Suppressor macrophage (primary cell): ENCODE results near the gene PSMD4.

ENCODE experiments used
- DNase-seq, 4 experiments: peaks; one replicate each; pipeline ENCODE4 v3.0.0-alpha.2; 2020 to 2022

The PSMD4 gene

GRCh38 chr1:151273924-151274466 is 19.5 kb downstream of the PSMD4 start:
- no peak for DNase-seq

DNA sequence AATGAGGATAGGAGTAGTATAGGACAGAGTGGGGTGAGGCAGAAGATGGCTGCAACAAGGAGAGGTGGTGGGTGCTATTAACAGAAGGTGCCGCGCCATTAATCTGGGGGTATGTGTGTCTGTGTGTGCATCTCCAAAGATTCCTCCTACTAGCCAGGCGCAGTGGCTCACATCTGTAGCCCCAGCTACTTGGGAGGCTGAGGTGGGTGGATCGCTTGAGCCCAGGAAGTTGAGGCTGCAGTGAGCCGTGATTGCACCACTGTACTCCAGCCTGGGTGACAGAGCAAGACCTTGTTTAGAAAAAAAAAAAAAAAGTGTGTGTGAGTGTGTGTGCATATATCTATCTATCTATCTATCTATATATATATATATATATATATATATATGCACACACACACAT is 20.8 kb downstream of the PSMD4 start:
- peak; percentile 23 to 63 (median 50) for DNase-seq

GRCh38 chr1:151277249-151277648 is 22.7 kb downstream of the PSMD4 start:
- peak; percentile 67 to 94 (median 79) for DNase-seq

DNA sequence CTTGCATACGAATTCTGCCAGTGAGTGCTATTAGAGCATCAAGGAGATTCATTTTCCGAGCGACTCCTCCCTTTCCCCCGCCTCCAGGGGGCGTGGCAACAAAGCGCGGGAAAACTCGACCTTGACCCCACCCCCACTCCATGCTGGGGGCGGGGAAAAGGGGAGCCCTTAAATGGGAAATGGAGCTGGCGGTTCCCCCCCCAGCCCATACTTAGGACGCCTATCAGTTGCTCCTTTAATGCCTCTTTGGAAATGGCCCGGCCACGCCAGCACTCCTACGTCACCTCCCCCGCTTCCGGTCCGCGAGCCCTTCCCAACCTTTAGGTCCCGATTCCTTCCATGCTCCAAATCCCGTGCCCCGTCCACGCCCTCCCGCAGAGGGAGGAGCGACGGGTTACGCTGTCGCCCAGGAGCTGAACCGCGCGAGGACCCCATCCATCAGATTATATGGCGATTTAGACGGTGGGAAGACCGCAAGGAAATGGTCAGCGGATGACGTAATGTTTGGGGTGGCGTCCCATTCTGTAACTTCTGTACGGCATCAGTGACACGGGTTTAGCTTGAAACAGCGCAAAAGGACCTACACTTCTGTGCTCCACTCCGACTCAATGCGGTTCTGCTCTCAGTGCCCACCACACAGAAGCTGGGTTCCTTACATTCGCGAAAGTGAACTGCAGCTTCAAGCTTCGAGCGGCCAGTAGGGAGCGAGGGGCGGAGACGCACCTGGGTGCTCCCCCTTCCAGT is 26.9 kb downstream of the PSMD4 start:
- peak; percentile 99 for DNase-seq

- DNase-seq = peak; percentile 100
Observed at GRCh38 chr1:151281969-151282882, 27.7 kb downstream of the PSMD4 start, which contains the start of gene ZNF687. TSS of gene ZNF687 (plus strand) at chr1:151282299. CDS start at chr1:151286292, 3,993 bp downstream.

- DNase-seq = peak; percentile 66 to 85 (median 80)
Observed at GRCh38 chr1:151282883-151283725, 28.6 kb downstream of the PSMD4 start.

DNA sequence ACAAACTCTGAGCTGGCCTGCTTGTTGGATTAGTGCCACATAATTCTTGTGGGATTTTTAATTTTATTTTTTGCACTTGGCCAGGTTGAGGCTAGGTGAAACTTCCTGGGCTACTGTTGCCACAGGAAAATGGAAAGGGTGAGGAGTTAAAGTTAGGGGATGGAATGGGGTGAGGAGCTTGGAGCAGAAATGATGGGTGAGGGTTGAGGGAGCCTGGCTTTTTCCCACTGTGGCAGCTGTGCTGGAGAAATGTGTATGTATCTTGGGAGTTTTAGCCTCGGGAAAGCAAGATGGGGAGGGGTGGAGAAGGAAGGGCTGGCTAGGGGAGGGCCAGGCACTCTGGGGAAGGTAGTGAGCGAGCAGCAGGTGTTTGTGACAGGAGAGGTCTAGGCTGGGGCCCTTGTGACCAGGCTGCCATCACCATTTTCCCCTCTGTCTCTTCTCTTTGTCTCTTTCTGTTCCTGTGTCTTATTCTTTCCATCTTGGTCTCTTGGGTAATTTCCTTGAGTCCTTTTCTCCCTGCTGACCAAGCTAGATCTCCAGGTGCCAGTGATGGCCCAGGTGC is 29.6 kb downstream of the PSMD4 start:
- no peak for DNase-seq

DNA sequence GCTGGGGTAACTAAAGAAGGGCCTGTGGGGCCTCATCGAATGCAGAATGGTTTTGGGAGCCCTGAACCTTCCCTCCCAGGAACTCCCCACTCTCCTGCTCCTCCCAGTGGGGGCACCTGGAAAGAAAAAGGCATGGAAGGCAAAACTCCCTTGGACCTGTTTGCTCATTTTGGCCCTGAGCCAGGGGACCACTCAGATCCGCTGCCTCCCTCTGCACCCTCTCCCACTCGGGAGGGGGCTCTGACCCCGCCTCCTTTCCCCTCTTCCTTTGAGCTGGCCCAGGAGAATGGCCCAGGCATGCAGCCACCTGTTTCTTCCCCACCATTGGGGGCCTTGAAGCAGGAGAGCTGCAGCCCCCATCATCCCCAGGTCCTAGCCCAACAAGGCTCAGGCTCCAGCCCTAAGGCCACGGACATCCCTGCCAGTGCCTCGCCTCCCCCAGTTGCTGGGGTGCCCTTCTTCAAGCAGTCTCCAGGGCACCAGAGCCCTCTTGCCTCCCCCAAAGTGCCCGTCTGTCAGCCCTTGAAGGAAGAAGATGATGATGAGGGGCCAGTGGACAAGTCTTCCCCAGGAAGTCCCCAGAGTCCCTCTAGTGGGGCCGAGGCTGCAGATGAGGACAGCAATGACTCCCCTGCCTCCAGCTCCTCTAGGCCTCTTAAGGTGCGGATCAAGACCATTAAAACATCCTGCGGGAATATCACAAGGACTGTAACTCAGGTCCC is 32.2 kb downstream of the PSMD4 start:
- DNase-seq = no peak

DNA sequence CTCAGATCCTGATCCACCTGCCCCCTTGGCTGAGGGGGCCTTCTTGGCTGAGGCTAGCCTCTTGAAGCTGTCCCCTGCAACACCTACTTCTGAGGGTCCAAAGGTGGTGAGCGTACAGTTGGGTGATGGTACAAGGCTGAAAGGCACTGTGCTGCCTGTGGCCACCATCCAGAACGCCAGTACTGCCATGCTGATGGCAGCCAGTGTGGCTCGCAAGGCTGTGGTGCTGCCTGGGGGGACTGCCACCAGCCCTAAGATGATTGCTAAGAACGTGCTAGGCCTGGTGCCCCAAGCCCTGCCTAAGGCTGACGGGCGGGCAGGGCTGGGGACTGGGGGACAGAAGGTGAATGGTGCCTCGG is 32.8 kb downstream of the PSMD4 start:
- no peak for DNase-seq

DNA sequence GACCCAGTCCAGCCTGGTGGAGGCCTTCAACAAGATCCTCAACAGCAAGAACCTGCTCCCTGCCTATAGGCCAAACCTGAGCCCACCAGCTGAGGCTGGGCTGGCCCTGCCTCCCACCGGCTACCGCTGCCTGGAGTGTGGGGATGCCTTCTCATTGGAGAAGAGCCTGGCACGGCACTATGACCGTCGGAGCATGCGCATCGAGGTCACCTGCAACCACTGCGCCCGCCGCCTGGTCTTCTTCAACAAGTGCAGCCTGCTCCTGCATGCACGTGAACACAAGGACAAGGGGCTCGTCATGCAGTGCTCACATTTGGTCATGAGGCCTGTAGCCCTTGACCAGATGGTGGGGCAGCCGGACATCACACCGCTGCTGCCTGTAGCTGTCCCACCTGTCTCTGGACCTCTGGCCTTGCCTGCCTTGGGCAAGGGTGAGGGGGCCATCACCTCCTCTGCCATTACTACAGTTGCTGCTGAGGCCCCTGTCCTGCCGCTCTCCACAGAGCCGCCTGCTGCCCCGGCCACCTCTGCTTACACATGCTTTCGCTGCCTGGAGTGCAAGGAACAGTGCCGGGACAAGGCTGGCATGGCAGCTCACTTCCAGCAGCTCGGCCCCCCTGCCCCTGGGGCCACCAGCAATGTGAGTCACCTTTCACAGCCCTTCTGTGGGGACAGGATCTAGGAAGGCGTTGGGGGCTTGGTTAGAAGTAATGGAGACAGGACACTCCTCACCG is 33.4 kb downstream of the PSMD4 start:
- DNase-seq = no peak

DNA sequence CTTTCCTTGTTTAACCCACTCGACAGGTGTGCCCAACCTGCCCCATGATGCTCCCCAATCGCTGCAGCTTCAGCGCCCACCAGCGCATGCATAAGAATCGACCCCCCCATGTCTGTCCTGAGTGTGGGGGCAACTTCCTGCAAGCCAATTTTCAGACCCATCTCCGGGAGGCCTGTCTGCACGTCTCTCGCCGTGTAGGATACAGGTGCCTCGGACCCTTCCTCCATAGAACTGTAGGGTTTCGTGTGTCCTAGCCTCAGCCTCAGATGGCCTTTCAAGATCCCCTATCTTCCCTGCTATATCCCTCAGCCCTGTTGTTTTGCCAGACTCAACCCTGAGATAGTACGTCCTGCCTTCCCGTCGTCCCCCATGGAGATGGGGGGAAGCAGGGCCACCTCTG is 34.0 kb downstream of the PSMD4 start:
- DNase-seq = no peak

GRCh38 chr1:151289080-151289935 is 34.8 kb downstream of the PSMD4 start:
- no peak for DNase-seq

GRCh38 chr1:151289991-151290708 is 35.6 kb downstream of the PSMD4 start:
- DNase-seq = no peak

DNA sequence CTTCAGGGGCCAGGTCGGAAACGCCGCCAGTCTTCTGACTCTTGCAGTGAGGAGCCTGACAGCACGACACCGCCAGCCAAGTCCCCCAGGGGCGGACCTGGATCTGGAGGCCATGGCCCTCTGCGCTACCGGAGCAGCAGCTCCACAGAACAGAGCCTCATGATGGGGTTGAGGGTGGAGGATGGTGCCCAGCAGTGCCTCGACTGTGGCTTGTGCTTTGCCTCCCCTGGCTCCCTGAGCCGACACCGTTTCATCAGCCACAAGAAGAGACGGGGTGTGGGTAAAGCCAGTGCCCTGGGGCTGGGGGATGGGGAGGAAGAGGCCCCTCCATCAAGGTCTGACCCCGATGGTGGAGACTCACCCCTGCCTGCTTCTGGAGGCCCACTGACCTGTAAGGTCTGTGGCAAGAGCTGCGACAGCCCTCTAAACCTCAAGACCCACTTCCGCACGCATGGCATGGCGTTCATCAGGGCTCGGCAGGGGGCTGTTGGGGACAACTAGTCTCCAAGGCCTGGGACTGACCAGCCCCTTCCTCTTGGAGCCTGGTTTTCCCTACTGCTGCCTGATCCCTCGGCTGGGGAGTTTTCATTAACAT is 36.3 kb downstream of the PSMD4 start:
- no peak for DNase-seq

DNA sequence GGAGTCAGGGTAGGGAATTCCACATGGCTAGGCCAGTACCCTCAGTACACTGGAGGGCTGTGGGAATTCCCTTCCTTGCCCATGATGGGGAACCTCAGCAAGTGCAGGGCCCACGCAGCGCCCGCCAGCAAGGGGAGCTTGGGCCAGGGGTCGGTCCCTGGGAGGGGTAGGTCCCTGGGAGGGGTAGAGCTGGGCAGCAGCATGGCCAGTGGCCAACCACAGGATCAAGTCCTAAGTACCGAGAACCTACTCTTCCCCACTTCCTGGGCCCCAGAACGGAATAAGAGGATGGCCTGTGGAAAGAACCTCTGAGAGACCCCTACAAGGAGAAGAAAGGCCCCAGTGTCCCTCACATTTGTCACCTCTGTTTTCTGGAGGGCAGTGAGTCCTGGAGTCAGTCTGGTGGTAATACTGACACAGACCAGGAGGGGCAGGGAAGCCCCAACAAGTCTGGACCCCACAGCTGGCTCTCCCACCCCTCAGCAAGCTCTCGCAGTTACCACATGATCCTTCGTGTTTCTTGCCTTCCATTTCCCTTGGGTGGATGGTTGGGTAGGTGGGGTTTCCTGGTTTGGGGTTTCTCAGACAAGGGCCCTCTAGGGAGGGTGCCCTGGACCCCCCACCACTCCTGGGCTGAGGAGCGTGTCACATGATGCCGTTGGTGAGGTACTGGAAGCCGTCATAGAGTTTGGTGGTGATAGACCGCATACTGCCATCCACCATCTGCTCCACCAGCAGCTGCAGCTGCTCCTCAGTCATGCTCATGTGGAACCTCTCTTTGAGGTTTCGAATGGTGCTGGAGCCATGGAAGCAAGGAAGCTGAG is 37.9 kb downstream of the PSMD4 start:
- no peak for DNase-seq

DNA sequence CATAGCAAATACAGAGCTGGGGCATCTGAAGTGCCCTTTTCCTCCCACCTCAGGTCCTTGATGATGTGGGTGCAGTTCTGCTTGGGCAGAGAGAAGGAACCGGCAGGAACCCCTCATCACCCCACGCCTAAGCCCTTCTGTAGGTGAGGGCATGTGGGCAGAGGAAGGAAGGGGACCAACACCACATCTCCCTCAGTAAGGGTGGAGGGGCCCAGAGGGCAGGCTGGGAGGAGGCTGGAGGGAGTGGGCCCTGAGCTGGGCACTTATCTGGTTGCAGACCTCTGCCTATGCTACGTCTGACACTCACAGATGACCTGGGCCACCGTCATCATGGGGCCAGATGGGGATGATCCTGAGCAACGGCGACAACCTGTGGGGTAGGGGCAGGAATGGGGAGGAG is 38.6 kb downstream of the PSMD4 start:
- DNase-seq = no peak

DNA sequence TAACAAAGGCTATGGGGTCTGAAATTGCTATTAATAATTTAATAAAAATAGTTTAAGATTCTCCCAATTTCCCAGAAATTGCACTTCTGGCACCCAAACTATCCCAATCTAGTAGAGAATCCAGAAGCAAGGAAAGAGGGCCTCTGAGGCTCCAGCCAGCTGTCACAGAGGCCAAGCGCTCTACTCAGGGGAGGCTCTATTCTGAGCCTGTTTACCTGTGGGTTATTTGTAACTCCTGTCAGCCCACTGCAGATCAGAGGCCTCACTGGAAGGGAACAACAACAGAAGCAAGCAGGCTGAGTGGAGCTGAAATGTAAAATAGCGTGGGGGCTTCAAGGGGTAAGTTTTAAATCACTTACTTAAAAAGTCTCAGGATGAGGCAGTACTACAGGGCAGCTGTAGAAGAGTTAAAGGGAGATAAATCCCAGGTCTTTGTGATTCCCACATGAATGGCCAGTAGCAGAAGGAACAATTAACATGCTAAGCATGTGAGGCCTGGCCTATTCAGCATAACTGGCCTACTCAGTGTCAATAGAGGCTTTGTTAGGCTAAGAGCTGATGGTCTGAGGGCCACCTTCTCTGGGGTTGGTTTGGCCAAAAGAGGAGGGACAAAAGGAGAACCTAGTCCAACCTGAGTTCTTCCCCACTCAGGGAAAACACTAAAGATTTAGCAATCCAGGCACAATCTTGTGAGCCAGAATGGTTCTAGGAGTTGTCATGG is 40.4 kb downstream of the PSMD4 start:
- no peak for DNase-seq
